ENCODE data around the gene ARSA. TPM values are rescaled to one million over a fixed set of nuclear protein-coding genes. Genes with fewer than 3 reads are reported as not detected.

The ARSA gene
- total RNA-seq, 4 donors from 2014 or later: 23.3 to 51.8 (median 30.4) TPM

DNA sequence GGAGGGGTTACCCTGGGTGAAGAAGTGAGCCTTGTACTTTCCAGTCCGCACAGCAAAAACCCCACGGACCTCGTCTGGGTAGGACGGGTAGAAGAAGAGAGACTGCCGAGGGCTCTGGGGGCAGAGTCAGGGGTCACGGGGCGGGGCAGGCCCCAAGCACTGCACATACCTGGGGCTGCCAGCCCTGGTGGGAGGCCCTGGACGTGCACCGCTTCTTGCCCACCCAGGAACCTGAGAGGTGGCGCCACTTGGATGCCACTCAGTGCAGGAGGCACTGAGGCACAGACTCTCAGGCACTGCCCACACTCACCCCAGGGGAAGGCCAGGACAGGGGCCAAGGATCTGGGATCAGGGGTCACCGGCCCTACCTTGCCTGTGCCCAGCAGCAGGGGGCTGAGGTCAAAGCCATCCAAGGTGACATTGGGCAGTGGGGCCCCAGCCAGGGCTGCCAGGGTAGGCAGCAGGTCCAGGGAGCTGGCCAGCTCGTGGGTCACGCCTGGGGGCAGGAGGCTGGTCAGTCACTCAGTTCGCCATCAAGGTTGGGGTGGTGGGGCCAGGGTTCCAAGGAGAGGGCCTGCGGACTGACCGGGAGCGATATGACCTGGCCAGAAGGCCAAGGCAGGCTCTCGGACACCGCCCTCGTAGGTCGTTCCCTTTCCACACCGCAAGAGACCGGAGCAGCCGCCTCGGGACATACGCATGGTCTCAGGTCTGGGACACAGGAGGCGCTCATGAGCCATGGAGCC lies 2.2 kb downstream of the ARSA start:
- H3K4me3 ChIP-seq (ENCODE audit: low read depth, poor library complexity, severe bottlenecking): no peak overlapping the region
- DNase-seq (ENCODE audit: low spot score in 2 of 2): peak in 1 of 2 donors; percentile 80
- intact Hi-C loops (cut with DNase I; ENCODE audit: low total_unique reads): no loop called here
- WGBS, 2 donors: 89 to 92% methylated on average over 27 of the region's 27 CpGs
- TF ChIP-seq POLR2A (IDR thresholded peaks at IDR 0.05): no peak
- TF ChIP-seq, protein P1, sequence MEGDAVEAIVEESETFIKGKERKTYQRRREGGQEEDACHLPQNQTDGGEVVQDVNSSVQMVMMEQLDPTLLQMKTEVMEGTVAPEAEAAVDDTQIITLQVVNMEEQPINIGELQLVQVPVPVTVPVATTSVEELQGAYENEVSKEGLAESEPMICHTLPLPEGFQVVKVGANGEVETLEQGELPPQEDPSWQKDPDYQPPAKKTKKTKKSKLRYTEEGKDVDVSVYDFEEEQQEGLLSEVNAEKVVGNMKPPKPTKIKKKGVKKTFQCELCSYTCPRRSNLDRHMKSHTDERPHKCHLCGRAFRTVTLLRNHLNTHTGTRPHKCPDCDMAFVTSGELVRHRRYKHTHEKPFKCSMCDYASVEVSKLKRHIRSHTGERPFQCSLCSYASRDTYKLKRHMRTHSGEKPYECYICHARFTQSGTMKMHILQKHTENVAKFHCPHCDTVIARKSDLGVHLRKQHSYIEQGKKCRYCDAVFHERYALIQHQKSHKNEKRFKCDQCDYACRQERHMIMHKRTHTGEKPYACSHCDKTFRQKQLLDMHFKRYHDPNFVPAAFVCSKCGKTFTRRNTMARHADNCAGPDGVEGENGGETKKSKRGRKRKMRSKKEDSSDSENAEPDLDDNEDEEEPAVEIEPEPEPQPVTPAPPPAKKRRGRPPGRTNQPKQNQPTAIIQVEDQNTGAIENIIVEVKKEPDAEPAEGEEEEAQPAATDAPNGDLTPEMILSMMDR (IDR thresholded peaks at IDR 0.05): no peak

DNA sequence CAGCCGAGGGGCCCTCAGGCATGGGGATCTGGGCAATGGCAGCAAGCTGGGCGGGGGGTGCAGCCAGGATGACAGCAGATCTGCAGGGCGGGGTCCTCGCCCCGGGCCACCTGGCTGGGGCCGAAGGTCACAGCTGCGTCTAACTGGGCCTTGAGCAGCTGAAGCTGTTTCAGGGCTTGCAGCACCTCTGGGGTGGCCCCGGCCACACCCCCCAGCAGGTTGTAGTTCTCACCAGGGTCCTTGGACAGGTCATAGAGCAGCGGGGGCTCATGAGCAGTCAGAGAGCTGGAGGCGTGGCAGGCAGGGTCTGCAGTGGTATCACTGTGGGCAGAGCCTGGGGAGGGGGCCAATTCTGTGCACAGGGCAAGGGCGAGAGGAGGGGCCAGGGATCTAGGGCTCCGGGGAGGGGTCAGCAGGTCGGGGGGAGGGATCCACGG lies 2.8 kb downstream of the ARSA start:
- 63 to 77% methylated on average over 9 to 14 of the region's 14 CpGs for WGBS, 2 donors
- DNase-seq (ENCODE audit: low spot score in 2 of 2): peak in 1 of 2 donors; percentile 82
- intact Hi-C loops (cut with DNase I; ENCODE audit: low total_unique reads): no loop called here

DNA sequence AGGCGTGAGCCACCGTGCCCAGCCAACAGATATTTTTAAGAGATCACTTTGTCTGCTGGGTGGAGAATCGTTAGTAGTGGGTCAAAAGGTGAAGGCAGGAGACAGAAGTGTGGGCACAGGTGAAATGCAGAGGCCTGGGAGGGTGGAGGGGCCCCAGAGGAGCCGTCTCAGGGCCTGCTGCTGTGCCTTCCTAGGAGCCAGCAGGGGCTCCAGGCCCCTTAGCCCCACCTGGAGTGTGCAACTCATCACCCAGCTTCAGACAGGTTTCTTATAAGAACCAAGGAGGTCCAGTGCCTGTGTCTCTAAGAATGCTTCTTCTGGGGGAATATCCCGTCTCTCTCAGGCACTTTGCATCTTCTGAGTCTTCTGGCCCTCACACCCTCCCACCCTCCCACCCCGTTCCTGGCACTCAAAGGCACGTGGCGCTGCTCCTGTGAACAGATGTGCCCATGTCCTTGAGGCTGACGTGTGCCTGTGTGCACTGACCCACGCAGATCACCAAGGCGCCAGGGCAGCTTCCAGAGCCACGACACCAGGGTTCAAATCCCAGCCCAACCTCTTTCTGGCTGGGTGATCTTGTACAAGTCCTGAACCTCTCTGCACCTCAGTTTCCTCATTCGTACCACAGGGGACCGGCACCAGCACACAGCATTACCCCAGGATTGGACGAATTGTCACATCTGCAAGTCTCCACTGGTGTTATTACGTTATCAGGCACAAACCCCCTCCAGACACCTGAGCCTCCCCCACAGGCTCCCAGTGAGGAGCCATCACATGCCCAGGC lies 3.4 kb downstream of the ARSA start:
- 65 to 73% methylated on average over 12 to 16 of the region's 16 CpGs for WGBS, 2 donors
- intact Hi-C loops (cut with DNase I; ENCODE audit: low total_unique reads): no loop called here
- TF ChIP-seq POLR2A (IDR thresholded peaks at IDR 0.05): no peak
- TF ChIP-seq, protein P1 (IDR thresholded peaks at IDR 0.05): no peak
- no peak for DNase-seq (ENCODE audit: low spot score in 2 of 2)
- H3K4me3 ChIP-seq (ENCODE audit: low read depth, poor library complexity, severe bottlenecking): no peak overlapping the region

More for the DNA sequence above, 2.8 kb downstream of the ARSA start:
- no peak overlapping the region for H3K4me3 ChIP-seq (ENCODE audit: low read depth, poor library complexity, severe bottlenecking)
- TF ChIP-seq POLR2A (IDR thresholded peaks at IDR 0.05): no peak
- TF ChIP-seq, protein P1 (IDR thresholded peaks at IDR 0.05): no peak

DNA sequence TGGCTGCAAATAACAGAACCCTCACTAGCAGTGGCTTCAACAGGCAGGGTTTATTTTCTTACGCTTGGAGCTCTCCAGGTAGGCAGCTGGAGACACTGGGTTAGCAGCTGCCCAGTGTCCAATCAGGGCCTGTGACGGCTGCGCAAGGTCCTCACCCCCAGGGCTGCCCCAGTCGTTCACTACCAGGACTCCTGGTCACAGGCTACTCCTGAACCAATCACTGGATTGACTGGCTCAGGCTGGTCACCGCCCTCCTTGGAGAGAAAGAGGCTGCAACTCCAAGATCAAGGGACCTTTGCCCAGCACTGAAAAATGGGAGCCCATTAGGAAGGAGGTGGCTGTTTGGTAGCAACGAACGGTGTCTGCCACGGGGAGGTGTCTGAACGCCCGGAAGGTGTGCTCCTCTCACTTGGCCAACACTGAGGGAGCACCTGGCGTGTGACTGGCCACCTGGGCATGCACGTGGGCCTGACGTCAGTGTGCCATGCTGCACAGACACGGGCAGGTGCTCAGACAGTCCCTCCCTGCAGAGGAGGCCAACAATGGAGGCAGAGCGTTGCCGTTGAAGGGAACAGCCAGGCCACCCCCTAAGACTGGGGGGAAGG lies 5.1 kb downstream of the ARSA start:
- TF ChIP-seq, protein P1 (IDR thresholded peaks at IDR 0.05): no peak
- no peak for TF ChIP-seq POLR2A (IDR thresholded peaks at IDR 0.05)
- no peak for DNase-seq (ENCODE audit: low spot score in 2 of 2)
- no peak overlapping the region for H3K4me3 ChIP-seq (ENCODE audit: low read depth, poor library complexity, severe bottlenecking)

DNA sequence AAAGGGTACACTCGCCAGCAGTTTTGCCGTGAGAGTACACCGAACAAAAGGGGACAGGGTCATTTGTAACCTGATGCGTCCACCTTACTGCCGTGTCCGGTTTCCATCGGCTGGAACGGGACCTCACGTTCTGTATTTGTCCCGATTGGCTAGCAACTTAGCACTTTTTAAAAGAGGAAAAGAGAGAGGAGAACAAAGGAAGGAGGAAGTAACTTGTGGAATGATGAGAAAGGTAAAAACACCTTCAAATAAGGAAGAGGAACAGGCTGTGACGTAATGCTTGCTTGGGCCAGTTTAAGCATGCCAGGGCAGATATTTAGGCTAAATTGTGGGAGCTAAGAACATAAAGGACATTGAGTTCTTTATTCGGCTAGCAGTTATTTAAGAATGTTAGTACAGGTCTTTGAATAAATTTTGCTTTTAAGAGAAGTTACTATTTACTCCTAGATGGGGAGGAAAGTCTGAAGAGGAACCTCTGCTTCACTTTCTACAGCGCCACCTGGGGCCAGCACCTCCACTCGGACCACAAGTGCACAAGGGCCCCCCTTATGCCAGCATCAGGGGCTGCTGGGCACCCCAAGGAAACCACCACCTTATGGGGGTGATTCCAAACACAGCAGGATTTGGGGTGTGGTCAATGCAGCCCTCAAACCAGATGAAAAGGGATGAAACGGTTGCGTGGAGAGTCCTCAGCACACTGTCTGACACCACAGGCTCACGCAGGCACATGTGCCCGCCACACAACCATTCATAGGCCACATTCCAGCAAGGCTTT lies 5.8 kb downstream of the ARSA start:
- no peak for DNase-seq (ENCODE audit: low spot score in 2 of 2)
- WGBS, 2 donors: 12 to 16% methylated on average over 18 of the region's 18 CpGs
- intact Hi-C loops (cut with DNase I; ENCODE audit: low total_unique reads): no loop called here
- H3K4me3 ChIP-seq (ENCODE audit: low read depth, poor library complexity, severe bottlenecking): no peak overlapping the region
- TF ChIP-seq, protein P1 (IDR thresholded peaks at IDR 0.05): no peak
- no peak for TF ChIP-seq POLR2A (IDR thresholded peaks at IDR 0.05)

More for the DNA sequence above, 5.1 kb downstream of the ARSA start:
- WGBS, 2 donors: 36 to 51% methylated on average over 15 of the region's 16 CpGs
- intact Hi-C loops (cut with DNase I; ENCODE audit: low total_unique reads): no loop called here
